ENCODE results near the gene SLCO3A1.

The SLCO3A1 gene

DNA sequence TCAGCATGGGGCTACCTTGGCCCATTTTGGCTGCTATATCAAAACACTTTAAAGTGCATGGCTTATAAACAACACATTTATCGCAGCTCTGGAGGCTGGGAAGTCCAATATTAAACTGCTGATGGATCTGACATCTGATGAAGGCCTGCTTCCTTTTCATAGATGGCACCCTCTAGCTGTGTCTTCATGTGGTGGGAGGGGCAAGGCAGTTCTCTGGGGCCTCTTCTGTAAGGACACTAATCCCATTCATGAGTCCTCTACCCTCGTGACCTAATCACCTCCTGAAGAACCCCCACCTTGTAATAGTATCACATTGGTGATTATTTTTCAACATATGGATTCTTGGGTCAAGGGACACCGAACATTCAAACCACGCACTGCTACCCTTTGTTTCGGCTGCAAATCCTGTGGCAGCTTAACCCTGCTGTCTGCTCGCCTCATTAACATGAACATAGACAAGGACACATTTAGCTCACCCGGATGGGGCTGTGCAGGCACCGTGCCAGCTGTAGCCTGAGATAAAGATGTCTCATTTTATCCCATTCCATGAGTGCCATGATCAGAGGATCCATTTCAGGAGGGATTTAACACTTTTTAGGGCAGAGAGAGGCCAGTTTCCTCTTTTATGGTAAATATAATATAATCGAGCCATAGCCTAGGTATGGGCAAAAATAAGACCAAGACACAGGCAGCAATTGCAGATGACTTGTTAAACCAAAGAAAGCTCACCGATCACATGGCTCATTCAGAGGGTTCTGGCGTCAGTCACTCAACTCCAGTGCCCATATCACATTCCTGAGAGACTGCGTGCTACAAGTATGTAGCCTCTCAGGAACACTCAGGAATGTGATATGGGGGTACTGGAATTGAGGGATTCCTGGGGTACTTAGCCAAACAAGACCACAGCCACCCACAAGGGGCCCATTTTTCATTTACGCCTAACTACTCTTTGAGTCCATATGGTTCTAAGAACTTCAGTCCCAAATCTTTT lies 289.0 kb downstream of the SLCO3A1 start:
- Histone ChIP-seq H3K9ac (ENCODE audit: low read length in 5 of 5) (no peak overlapping the region), H3K9me3 (ENCODE audit: control insufficient read depth in 5 of 5, low read length in 5 of 5) (no peaks in the 10 kb centered on the region), H3K4me1 (ENCODE audit: control insufficient read depth in 5 of 5, insufficient read depth in 5 of 5, low read length in 5 of 5) (peaks cover 0 to 5% (median 0%) of the 10 kb centered on the region in 5 donors), H3K27ac (ENCODE audit: low read depth, low read length) (no peak overlapping the region), H3K27me3 (ENCODE audit: control insufficient read depth in 5 of 5, insufficient read depth in 4 of 5, low read length in 5 of 5) (no peaks in the 10 kb centered on the region), H3K36me3 (ENCODE audit: control insufficient read depth in 5 of 5, insufficient read depth in 5 of 5, low read length in 5 of 5) (peaks cover 0 to 12% (median 4%) of the 10 kb centered on the region in 5 donors), H3K4me3 (ENCODE audit: low read depth in 1 of 5, low read length in 5 of 5) (no peak overlapping the region)

DNA sequence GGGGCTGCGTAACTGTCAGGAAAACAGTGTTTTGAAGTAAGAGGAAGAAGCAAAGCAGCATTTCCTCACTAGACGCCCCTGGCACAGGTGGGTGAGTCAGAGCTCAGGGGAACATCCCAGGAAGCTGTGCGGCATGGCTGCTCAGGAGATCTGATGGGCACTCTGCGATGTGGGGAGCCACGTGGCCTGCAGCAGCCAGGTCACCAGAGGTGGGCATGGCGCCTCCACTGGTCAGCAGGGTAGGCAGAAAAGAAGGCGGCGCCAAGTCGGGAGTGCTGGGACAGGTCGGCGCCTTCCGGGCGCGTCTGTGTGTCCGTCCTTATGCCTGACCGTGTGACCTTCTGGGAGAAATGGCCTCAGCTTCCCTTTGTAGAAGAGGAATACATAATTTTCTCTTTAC lies 290.3 kb downstream of the SLCO3A1 start:
- H3K4me1 ChIP-seq (ENCODE audit: control insufficient read depth in 5 of 5, insufficient read depth in 5 of 5, low read length in 5 of 5): peaks cover 0 to 5% (median 0%) of the 10 kb centered on the region in 5 donors
- no peak overlapping the region for H3K4me3 ChIP-seq (ENCODE audit: low read depth in 1 of 5, low read length in 5 of 5)
- H3K27ac ChIP-seq (ENCODE audit: low read depth, low read length): no peak overlapping the region
- peaks cover 0 to 19% (median 5%) of the 10 kb centered on the region in 5 donors for H3K36me3 ChIP-seq (ENCODE audit: control insufficient read depth in 5 of 5, insufficient read depth in 5 of 5, low read length in 5 of 5)
- no peaks in the 10 kb centered on the region for H3K27me3 ChIP-seq (ENCODE audit: control insufficient read depth in 5 of 5, insufficient read depth in 4 of 5, low read length in 5 of 5)
- H3K9ac ChIP-seq (ENCODE audit: low read length in 5 of 5): no peak overlapping the region
- H3K9me3 ChIP-seq (ENCODE audit: control insufficient read depth in 5 of 5, low read length in 5 of 5): no peaks in the 10 kb centered on the region

DNA sequence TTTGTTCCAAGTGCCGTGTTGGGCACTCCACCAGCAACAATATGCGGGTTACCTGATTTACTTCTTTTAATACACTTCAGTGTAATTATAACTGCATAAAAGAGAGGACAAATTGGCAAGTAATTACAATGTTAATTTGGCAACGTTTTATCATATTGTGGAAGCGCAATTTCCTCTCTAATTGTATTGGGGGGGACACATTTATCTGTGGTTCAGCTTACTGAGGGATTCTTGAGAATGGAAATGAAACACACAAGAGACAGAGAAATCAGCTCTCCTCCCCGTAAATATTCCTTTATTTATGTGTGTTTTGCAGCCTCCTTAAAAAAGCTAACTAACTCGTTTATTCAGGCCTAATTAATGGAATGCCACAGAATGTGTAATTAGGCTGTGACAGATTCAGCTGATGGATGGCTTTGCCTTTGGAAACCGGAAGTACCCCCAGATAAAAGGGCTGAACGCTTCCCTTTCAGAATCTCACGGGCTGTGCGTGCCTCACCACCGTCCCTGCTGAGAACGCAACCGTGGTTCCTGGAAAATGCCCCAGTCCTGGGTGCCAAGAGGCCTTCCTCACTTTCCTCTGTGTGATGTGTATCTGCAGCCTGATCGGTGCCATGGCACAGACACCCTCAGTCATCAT lies 293.1 kb downstream of the SLCO3A1 start:
- Histone ChIP-seq H3K9me3 (ENCODE audit: control insufficient read depth in 5 of 5, low read length in 5 of 5) (no peaks in the 10 kb centered on the region), H3K4me1 (ENCODE audit: control insufficient read depth in 5 of 5, insufficient read depth in 5 of 5, low read length in 5 of 5) (peaks cover 0 to 5% (median 0%) of the 10 kb centered on the region in 5 donors), H3K4me3 (ENCODE audit: low read depth in 1 of 5, low read length in 5 of 5) (no peak overlapping the region), H3K27me3 (ENCODE audit: control insufficient read depth in 5 of 5, insufficient read depth in 4 of 5, low read length in 5 of 5) (no peaks in the 10 kb centered on the region), H3K36me3 (ENCODE audit: control insufficient read depth in 5 of 5, insufficient read depth in 5 of 5, low read length in 5 of 5) (peaks cover 0 to 36% (median 7%) of the 10 kb centered on the region in 5 donors), H3K27ac (ENCODE audit: low read depth, low read length) (no peak overlapping the region), H3K9ac (ENCODE audit: low read length in 5 of 5) (no peak overlapping the region)

DNA sequence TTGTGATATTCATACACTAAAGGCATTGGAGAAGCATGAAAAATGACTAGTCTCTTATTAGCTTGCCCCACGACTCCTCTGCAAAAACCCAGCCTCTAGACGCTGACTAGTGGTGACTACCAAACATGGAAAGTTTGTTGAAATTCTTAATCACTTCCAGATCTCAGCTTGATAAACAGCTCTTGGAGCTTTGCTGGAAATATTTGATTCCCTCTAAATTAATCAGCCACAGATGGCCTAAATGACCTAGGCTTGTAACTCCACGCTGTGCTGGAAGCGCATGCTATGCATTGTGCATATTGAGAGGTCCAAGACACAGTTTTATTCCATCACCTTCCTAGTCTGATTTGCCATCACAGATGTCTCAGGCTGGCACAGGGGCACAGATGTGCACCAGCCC lies 295.5 kb downstream of the SLCO3A1 start:
- Histone ChIP-seq H3K9ac (ENCODE audit: low read length in 5 of 5) (no peak overlapping the region), H3K27me3 (ENCODE audit: control insufficient read depth in 5 of 5, insufficient read depth in 4 of 5, low read length in 5 of 5) (no peaks in the 10 kb centered on the region), H3K4me3 (ENCODE audit: low read depth in 1 of 5, low read length in 5 of 5) (no peak overlapping the region), H3K27ac (ENCODE audit: low read depth, low read length) (no peak overlapping the region), H3K9me3 (ENCODE audit: control insufficient read depth in 5 of 5, low read length in 5 of 5) (no peaks in the 10 kb centered on the region), H3K4me1 (ENCODE audit: control insufficient read depth in 5 of 5, insufficient read depth in 5 of 5, low read length in 5 of 5) (peaks cover 0 to 5% (median 0%) of the 10 kb centered on the region in 5 donors), H3K36me3 (ENCODE audit: control insufficient read depth in 5 of 5, insufficient read depth in 5 of 5, low read length in 5 of 5) (peaks cover 3 to 47% (median 10%) of the 10 kb centered on the region in 5 donors)

DNA sequence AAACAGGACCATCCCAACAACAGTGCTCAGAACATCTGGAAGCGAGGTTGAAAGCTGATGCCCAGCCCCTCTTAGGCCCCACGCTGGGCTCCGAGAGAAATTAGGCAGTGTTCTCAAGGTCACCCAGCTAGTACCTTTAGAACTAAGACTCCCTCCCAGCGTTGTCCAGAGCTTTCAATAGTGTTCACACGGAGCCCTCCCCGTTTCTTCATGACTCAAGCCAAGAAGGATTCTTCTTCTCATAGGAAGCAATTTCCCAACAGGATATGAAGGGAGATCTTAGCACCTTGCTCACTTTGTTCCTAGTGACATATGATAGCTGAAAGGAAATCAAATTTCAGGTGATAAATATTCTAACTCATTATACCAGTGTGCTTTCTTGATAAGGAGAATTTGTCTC lies 296.0 kb downstream of the SLCO3A1 start:
- Histone ChIP-seq H3K4me3 (ENCODE audit: low read depth in 1 of 5, low read length in 5 of 5) (no peak overlapping the region), H3K9me3 (ENCODE audit: control insufficient read depth in 5 of 5, low read length in 5 of 5) (no peaks in the 10 kb centered on the region), H3K36me3 (ENCODE audit: control insufficient read depth in 5 of 5, insufficient read depth in 5 of 5, low read length in 5 of 5) (peaks cover 3 to 47% (median 10%) of the 10 kb centered on the region in 5 donors), H3K4me1 (ENCODE audit: control insufficient read depth in 5 of 5, insufficient read depth in 5 of 5, low read length in 5 of 5) (peaks cover 0 to 5% (median 0%) of the 10 kb centered on the region in 5 donors), H3K9ac (ENCODE audit: low read length in 5 of 5) (no peak overlapping the region), H3K27me3 (ENCODE audit: control insufficient read depth in 5 of 5, insufficient read depth in 4 of 5, low read length in 5 of 5) (no peaks in the 10 kb centered on the region), H3K27ac (ENCODE audit: low read depth, low read length) (no peak overlapping the region)

DNA sequence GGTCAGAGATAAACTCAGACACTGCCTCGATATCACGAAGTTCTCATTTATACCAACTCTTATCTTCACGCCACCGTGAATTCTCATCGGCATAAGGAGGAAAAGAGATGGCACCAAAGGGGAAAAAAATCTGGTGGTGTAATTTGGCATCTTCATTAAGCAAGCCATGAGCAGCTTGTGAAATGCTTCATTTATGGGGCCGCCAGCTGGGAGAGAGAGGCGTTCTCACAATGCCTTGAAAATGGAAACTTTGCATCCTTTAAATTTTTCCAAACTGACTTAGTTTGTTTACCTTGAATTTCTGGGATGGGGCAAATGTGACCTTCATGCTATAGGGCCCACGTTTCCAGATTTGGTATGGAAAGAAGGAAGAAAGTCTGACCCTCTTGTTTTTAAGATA lies 297.7 kb downstream of the SLCO3A1 start:
- Histone ChIP-seq H3K9ac (ENCODE audit: low read length in 5 of 5) (no peak overlapping the region), H3K27ac (ENCODE audit: low read depth, low read length) (no peak overlapping the region), H3K9me3 (ENCODE audit: control insufficient read depth in 5 of 5, low read length in 5 of 5) (no peaks in the 10 kb centered on the region), H3K4me3 (ENCODE audit: low read depth in 1 of 5, low read length in 5 of 5) (no peak overlapping the region), H3K36me3 (ENCODE audit: control insufficient read depth in 5 of 5, insufficient read depth in 5 of 5, low read length in 5 of 5) (peaks cover 3 to 59% (median 15%) of the 10 kb centered on the region in 5 donors), H3K27me3 (ENCODE audit: control insufficient read depth in 5 of 5, insufficient read depth in 4 of 5, low read length in 5 of 5) (no peaks in the 10 kb centered on the region), H3K4me1 (ENCODE audit: control insufficient read depth in 5 of 5, insufficient read depth in 5 of 5, low read length in 5 of 5) (peaks cover 0 to 4% (median 0%) of the 10 kb centered on the region in 5 donors)

DNA sequence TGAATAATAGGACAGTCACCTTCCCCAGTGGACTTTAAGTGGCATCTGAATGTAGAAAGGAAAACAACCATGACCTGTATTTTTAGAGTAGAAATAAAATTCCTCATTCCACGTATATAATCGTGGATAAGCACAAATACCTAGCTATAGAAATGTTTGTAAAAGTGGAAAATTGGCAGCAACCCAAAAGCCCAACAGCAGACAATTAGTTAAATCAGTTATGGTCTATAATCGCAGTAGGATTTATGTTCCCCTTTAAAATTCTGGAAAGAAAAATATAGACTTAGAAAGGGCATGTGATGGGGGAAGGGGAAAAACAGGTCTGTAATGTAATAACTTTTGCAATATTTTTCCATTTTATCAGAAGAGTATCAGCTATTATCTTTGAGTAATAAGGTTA lies 298.2 kb downstream of the SLCO3A1 start:
- Histone ChIP-seq H3K27ac (ENCODE audit: low read depth, low read length) (no peak overlapping the region), H3K4me1 (ENCODE audit: control insufficient read depth in 5 of 5, insufficient read depth in 5 of 5, low read length in 5 of 5) (peaks cover 0 to 4% (median 0%) of the 10 kb centered on the region in 5 donors), H3K9ac (ENCODE audit: low read length in 5 of 5) (no peak overlapping the region), H3K9me3 (ENCODE audit: control insufficient read depth in 5 of 5, low read length in 5 of 5) (no peaks in the 10 kb centered on the region), H3K36me3 (ENCODE audit: control insufficient read depth in 5 of 5, insufficient read depth in 5 of 5, low read length in 5 of 5) (peaks cover 5 to 60% (median 17%) of the 10 kb centered on the region in 5 donors), H3K27me3 (ENCODE audit: control insufficient read depth in 5 of 5, insufficient read depth in 4 of 5, low read length in 5 of 5) (no peaks in the 10 kb centered on the region), H3K4me3 (ENCODE audit: low read depth in 1 of 5, low read length in 5 of 5) (no peak overlapping the region)

DNA sequence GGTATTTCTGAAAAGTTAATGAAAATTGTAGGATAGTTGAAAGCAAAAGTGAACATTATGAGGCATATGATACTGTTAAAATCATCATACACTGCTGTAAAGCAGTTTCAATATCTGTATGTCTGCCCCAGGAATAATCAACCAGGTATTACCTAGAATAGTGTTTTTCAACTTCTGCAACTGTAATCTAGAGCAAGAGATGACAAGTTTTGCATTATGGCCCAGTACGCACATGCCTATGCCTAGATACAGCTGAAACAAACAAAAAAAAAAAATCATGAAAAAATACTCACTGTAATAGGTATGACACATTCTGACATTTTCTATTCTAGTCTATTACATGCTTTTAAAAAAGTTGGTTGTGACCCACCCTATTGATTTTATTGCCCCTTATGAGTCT lies 299.5 kb downstream of the SLCO3A1 start:
- H3K27me3 ChIP-seq (ENCODE audit: control insufficient read depth in 5 of 5, insufficient read depth in 4 of 5, low read length in 5 of 5): no peaks in the 10 kb centered on the region
- no peak overlapping the region for H3K27ac ChIP-seq (ENCODE audit: low read depth, low read length)
- no peaks in the 10 kb centered on the region for H3K9me3 ChIP-seq (ENCODE audit: control insufficient read depth in 5 of 5, low read length in 5 of 5)
- no peak overlapping the region for H3K9ac ChIP-seq (ENCODE audit: low read length in 5 of 5)
- peaks cover 5 to 54% (median 19%) of the 10 kb centered on the region in 5 donors for H3K36me3 ChIP-seq (ENCODE audit: control insufficient read depth in 5 of 5, insufficient read depth in 5 of 5, low read length in 5 of 5)
- no peak overlapping the region for H3K4me3 ChIP-seq (ENCODE audit: low read depth in 1 of 5, low read length in 5 of 5)
- peaks cover 0 to 4% (median 0%) of the 10 kb centered on the region in 5 donors for H3K4me1 ChIP-seq (ENCODE audit: control insufficient read depth in 5 of 5, insufficient read depth in 5 of 5, low read length in 5 of 5)

DNA sequence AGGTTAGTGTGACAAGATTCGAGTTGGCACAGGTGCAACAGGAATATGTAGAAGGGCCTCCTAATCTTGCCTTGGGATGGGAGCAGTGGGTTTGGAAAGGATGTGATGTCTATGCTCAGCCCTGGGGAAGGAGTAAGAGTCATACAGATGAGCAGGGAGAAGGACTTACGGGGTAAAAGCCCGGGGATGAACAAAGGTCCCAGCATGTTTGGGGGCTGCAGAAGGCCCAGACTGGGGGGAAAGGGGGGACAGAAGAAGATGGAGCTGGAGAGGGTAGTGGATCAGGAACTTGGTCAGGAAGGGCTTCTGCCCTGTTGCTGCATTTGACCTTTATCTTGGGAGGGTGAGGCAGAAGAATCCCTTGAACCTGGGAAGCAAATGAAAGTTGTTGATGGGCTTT lies 300.1 kb downstream of the SLCO3A1 start:
- Histone ChIP-seq H3K27ac (ENCODE audit: low read depth, low read length) (no peak overlapping the region), H3K27me3 (ENCODE audit: control insufficient read depth in 5 of 5, insufficient read depth in 4 of 5, low read length in 5 of 5) (no peaks in the 10 kb centered on the region), H3K4me3 (ENCODE audit: low read depth in 1 of 5, low read length in 5 of 5) (no peak overlapping the region), H3K9ac (ENCODE audit: low read length in 5 of 5) (no peak overlapping the region), H3K4me1 (ENCODE audit: control insufficient read depth in 5 of 5, insufficient read depth in 5 of 5, low read length in 5 of 5) (peaks cover 0 to 4% (median 0%) of the 10 kb centered on the region in 5 donors), H3K36me3 (ENCODE audit: control insufficient read depth in 5 of 5, insufficient read depth in 5 of 5, low read length in 5 of 5) (peaks cover 5 to 52% (median 17%) of the 10 kb centered on the region in 5 donors), H3K9me3 (ENCODE audit: control insufficient read depth in 5 of 5, low read length in 5 of 5) (no peaks in the 10 kb centered on the region)

DNA sequence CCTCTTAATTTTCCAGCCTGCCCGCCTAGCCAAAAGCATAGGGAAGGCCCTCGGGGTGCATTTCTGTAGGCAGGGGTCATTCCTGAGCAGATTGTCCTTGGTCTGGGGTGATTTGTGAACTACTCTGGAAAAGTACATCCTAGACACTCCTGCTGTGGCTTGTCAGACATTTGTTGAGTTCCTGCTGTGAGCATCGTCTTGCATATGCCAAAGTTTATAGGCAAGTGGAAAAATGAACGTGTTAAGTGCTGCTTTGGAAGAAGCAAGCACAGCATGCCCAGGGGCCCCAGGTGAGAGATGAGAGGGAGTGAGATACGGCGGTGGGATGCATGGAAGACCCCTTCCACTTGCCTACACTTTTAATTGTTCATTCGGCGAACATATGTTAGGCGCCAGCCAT lies 302.4 kb downstream of the SLCO3A1 start:
- H3K27me3 ChIP-seq (ENCODE audit: control insufficient read depth in 5 of 5, insufficient read depth in 4 of 5, low read length in 5 of 5): no peaks in the 10 kb centered on the region
- H3K4me1 ChIP-seq (ENCODE audit: control insufficient read depth in 5 of 5, insufficient read depth in 5 of 5, low read length in 5 of 5): no peaks in the 10 kb centered on the region
- no peak overlapping the region for H3K9ac ChIP-seq (ENCODE audit: low read length in 5 of 5)
- peaks cover 2 to 46% (median 17%) of the 10 kb centered on the region in 5 donors for H3K36me3 ChIP-seq (ENCODE audit: control insufficient read depth in 5 of 5, insufficient read depth in 5 of 5, low read length in 5 of 5)
- no peak overlapping the region for H3K27ac ChIP-seq (ENCODE audit: low read depth, low read length)
- H3K4me3 ChIP-seq (ENCODE audit: low read depth in 1 of 5, low read length in 5 of 5): no peak overlapping the region
- no peaks in the 10 kb centered on the region for H3K9me3 ChIP-seq (ENCODE audit: control insufficient read depth in 5 of 5, low read length in 5 of 5)
